Vagina (tissue), 2 donors: ENCODE results near the gene CYP26B1. TPM values are rescaled to one million over a fixed set of nuclear protein-coding genes. Genes with fewer than 3 reads are reported as not detected.

Source experiments
- DNase-seq, 2 donors: peaks; one replicate each; pipeline ENCODE4 v3.0.0-alpha.2; 2017; ENCODE audit errors: extremely low spot score in 2 of 2
- H3K27ac ChIP-seq: fragments of 200-600 bp; sonication (generic); one replicate; pipeline ENCODE4 v1.5.1; 2019
- H3K27me3 ChIP-seq: fragments of 200-600 bp; sonication (generic); one replicate; pipeline ENCODE4 v1.5.1; 2019
- H3K36me3 ChIP-seq, 2 donors: fragments of 200-600 bp; sonication (generic); one replicate each; pipeline ENCODE4 v1.5.1; 2017 to 2019
- H3K4me1 ChIP-seq: fragments of 200-600 bp; sonication (generic); one replicate; pipeline ENCODE4 v1.5.1; 2019
- H3K4me3 ChIP-seq, 2 donors: fragments of 200-600 bp; sonication (generic); 1 replicate in 1 of 2; 2 replicates in 1 of 2; pipeline ENCODE4 v1.5.1; 2016 to 2019
- H3K9me3 ChIP-seq: fragments of 200-600 bp; sonication (generic); one replicate; pipeline ENCODE4 v1.5.1; 2019
- POLR2A ChIP-seq, 2 donors: fragments of 450-650 bp; IDR thresholded peaks; one replicate each; pipeline ENCODE4 v1.6.1; 2017; ENCODE audit warnings: antibody characterized with exemption in 2 of 2, mild to moderate bottlenecking in 2 of 2, moderate library complexity in 2 of 2
- POLR2AphosphoS5 ChIP-seq, 2 donors: sonication (generic); formaldehyde crosslinking; IDR thresholded peaks; one replicate each; pipeline ENCODE4 v1.9.0; 2017; ENCODE audit warnings: antibody characterized with exemption in 2 of 2, mild to moderate bottlenecking in 2 of 2, low read depth in 1 of 2; ENCODE audit not compliant: insufficient read depth in 1 of 2
- intact Hi-C: fragments of 100-400 bp; cut with DNase I; formaldehyde crosslinking; loops from one replicate; pipeline ENCODE4 v1.15.1; 2023
- total RNA-seq: library from RNA; depleted of rRNA; stranded (reverse); fragments of >200 nt; gene quantifications from one replicate; pipeline ENCODE4 v1.2.3, GENCODE V29; 2016
- TF ChIP-seq, protein P1 (sequence below), 3 experiments: fragments of 450-650 bp in 2 of 3; fragments of 200-600 bp in 1 of 3; sonication (generic) in 1 of 3; IDR thresholded peaks; one replicate each; pipeline ENCODE4 v1.5.1; 2017 to 2019; ENCODE audit warnings: antibody characterized with exemption in 3 of 3, mild to moderate bottlenecking in 2 of 3, moderate library complexity in 2 of 3

Gene CYP26B1
- total RNA-seq, 1 donor from 2014 or later: 6.9 TPM

DNA sequence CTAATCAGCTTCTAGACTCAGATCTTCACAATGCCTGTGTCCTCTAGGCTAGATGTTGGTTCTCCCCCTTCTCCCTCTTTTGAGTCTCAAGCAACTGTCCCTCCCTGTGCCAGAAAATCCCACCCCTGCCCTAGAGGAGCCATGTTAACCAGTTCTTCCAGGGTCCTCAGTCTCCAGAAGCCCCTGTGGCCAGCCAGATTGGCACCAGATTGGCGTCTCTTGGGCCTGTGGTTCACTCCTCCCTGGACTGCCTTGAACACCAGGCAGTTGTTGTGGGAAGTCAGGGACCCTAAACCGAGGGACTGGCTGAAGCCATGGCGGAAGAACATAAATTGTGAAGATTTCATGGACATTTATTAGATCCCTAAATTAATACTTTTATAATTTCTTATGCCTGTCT is 36.6 kb downstream of the CYP26B1 start:
- no peaks in the 10 kb centered on the region for H3K9me3 ChIP-seq
- no peak overlapping the region for H3K27ac ChIP-seq
- peaks cover 11% of the 10 kb centered on the region for H3K4me1 ChIP-seq
- H3K27me3 ChIP-seq: no peaks in the 10 kb centered on the region
- intact Hi-C loops: no loop called here
- TF ChIP-seq POLR2AphosphoS5 (IDR thresholded peaks at IDR 0.05; ENCODE audit: insufficient read depth in 1 of 2, low read depth in 1 of 2) (no peak), POLR2A (IDR thresholded peaks at IDR 0.05) (no peak)
- TF ChIP-seq, protein P1, sequence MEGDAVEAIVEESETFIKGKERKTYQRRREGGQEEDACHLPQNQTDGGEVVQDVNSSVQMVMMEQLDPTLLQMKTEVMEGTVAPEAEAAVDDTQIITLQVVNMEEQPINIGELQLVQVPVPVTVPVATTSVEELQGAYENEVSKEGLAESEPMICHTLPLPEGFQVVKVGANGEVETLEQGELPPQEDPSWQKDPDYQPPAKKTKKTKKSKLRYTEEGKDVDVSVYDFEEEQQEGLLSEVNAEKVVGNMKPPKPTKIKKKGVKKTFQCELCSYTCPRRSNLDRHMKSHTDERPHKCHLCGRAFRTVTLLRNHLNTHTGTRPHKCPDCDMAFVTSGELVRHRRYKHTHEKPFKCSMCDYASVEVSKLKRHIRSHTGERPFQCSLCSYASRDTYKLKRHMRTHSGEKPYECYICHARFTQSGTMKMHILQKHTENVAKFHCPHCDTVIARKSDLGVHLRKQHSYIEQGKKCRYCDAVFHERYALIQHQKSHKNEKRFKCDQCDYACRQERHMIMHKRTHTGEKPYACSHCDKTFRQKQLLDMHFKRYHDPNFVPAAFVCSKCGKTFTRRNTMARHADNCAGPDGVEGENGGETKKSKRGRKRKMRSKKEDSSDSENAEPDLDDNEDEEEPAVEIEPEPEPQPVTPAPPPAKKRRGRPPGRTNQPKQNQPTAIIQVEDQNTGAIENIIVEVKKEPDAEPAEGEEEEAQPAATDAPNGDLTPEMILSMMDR (IDR thresholded peaks at IDR 0.05): no peak
- no peaks in the 10 kb centered on the region for H3K36me3 ChIP-seq
- no peak overlapping the region for H3K4me3 ChIP-seq
- DNase-seq: peak; percentile 27 to 85

DNA sequence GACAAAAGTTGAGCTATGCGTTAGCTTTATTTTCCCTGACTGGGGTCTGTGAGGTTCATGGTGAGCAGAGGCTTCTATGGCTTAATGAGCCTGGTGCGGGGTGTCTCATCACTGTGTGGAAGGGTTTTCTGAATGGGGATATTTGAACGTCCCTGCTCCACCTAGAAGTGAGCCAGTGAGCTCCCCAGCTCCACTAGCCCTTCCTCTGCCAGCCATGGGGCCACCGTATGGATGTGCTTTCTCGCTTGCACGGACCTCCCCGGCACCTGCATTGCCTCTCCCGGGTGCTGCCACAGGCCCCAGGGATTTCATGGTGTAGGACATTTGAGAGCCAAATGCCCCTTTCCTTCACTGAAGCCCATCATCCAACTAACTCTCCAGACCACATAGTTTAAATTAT is 37.8 kb downstream of the CYP26B1 start:
- no peaks in the 10 kb centered on the region for H3K9me3 ChIP-seq
- intact Hi-C loops: no loop called here
- H3K4me1 ChIP-seq: no peaks in the 10 kb centered on the region
- no peak for TF ChIP-seq POLR2AphosphoS5 (IDR thresholded peaks at IDR 0.05; ENCODE audit: insufficient read depth in 1 of 2, low read depth in 1 of 2)
- TF ChIP-seq POLR2A (IDR thresholded peaks at IDR 0.05): no peak
- TF ChIP-seq, protein P1 (IDR thresholded peaks at IDR 0.05): no peak
- H3K4me3 ChIP-seq: no peak overlapping the region
- no peak overlapping the region for H3K27ac ChIP-seq
- no peaks in the 10 kb centered on the region for H3K27me3 ChIP-seq
- peak; percentile 56 to 67 for DNase-seq
- no peaks in the 10 kb centered on the region for H3K36me3 ChIP-seq

DNA sequence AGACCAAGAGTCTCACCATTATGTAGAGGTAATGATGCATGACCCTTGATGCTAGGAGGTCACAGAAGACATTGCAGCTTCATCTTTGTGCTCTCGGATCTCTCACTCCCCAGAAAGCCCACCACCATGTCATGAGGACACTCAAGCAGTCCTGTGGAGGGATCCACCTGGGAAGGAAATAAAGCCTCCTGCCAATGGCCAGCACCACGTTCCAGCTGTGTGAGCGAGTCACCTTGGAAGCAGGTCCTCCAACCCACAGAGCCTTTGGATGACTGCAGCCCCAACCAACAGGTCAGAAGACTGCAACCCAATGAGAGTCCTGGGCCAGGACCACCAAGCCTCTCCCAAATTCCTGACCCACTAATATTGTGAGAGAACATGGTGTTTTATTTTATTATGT is 38.4 kb downstream of the CYP26B1 start:
- intact Hi-C loops: no loop called here
- Histone ChIP-seq H3K36me3 (no peaks in the 10 kb centered on the region), H3K4me3 (no peak overlapping the region), H3K27ac (no peak overlapping the region), H3K9me3 (no peaks in the 10 kb centered on the region), H3K27me3 (no peaks in the 10 kb centered on the region), H3K4me1 (no peaks in the 10 kb centered on the region)
- peak in 1 of 2 donors; percentile 62 for DNase-seq
- TF ChIP-seq POLR2AphosphoS5 (IDR thresholded peaks at IDR 0.05; ENCODE audit: insufficient read depth in 1 of 2, low read depth in 1 of 2): no peak
- no peak for TF ChIP-seq POLR2A (IDR thresholded peaks at IDR 0.05)

DNA sequence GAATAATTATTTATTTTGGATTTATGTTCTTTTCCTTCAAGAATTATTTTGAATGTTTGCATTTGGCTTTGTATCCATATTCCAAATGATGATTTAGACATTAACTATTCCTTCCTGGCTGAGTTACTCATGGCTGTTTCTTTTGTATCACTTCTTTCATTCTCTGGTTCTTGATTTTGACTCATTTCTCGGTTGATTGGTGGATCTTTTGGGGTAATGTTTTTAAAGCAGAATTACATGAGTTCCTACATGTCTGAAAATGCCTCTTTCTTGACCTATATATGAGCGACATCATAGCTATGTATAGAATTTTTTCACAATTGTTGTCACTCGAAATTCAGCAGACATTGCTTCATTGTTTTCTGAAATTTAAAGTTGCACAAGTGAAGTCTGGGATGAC is 39.5 kb downstream of the CYP26B1 start:
- no peak overlapping the region for H3K27ac ChIP-seq
- H3K4me1 ChIP-seq: no peaks in the 10 kb centered on the region
- H3K4me3 ChIP-seq: no peak overlapping the region
- no peak for DNase-seq
- TF ChIP-seq, protein P1 (IDR thresholded peaks at IDR 0.05): no peak
- TF ChIP-seq POLR2A (IDR thresholded peaks at IDR 0.05): no peak
- no peak for TF ChIP-seq POLR2AphosphoS5 (IDR thresholded peaks at IDR 0.05; ENCODE audit: insufficient read depth in 1 of 2, low read depth in 1 of 2)
- no peaks in the 10 kb centered on the region for H3K27me3 ChIP-seq
- no peaks in the 10 kb centered on the region for H3K36me3 ChIP-seq
- intact Hi-C loops: no loop called here
- H3K9me3 ChIP-seq: no peaks in the 10 kb centered on the region

DNA sequence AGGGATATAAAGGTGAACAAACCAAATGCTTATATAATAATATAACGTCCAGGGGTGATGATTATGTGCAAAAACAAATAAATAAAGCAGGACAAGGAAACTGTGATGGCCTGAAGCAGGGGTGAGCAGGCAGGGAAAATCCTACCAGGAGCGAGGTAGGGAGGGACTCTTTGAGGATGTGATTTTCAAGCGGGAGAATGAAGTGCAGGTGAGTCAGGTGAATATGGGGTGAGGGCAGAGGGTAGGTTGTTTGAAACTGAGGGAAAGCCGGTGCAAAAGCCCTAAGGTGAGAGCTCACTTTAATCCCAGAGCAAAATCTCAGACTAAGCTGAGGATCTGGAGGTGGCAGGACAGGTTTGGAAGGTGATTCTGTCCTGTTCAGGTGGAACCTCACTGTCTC is 40.7 kb downstream of the CYP26B1 start:
- no peak overlapping the region for H3K4me3 ChIP-seq
- no peaks in the 10 kb centered on the region for H3K9me3 ChIP-seq
- H3K4me1 ChIP-seq: no peaks in the 10 kb centered on the region
- TF ChIP-seq POLR2A (IDR thresholded peaks at IDR 0.05): no peak
- TF ChIP-seq POLR2AphosphoS5 (IDR thresholded peaks at IDR 0.05; ENCODE audit: insufficient read depth in 1 of 2, low read depth in 1 of 2): no peak
- TF ChIP-seq, protein P1 (IDR thresholded peaks at IDR 0.05): no peak
- no peak overlapping the region for H3K27ac ChIP-seq
- peak in 1 of 2 donors; percentile 18 for DNase-seq
- H3K36me3 ChIP-seq: no peaks in the 10 kb centered on the region
- intact Hi-C loops: no loop called here
- H3K27me3 ChIP-seq: no peaks in the 10 kb centered on the region
